ENCODE results near the gene PFDN4.

Gene PFDN4

DNA sequence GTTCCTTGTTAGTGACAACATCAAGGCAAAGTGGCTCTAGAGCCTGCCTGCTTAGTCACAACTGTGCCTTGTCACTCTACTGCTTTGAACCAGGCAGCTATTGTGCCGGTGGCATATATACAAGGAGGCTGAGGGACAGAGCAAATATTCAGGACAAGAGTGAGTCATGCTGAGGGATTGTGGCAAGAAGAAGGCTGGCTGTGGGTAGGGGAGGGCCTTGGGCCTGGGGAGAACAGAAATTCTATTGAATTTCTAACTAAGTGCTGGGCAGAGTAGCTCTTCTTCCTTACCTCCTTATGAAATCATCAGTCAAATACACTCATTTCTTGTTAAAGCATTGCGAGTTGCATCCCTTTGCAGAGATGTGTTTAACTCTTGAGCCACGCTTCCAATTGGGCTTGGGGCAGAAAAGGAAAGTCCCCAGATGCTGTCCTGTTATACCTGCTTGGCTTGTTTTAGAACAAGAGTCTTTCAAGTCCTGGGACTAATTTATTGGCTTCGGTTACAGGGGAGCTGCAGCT is 59.7 kb downstream of the PFDN4 start:
- DNase-seq (ENCODE audit: low read depth in 2 of 2), result no peak

DNA sequence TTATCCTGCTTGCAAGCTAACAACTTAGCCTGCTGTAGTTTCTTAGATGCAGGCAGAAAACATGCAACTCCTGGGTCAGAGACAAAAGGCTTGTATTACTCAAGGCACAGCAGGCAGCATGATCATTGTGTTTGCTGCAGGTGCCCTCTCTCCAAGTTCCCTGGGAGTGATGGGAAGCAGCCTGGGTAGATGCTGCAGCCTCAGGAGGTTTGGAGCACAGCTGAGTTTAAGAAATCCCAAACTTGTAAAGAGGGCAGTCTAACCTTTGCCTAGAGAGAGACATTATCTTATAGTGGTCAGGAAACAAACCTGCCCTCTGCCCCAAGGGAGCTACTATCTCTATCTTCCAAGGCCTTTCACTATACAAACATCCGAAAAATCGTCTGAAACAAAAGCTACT is 61.1 kb downstream of the PFDN4 start:
- no peak for DNase-seq (ENCODE audit: low read depth in 2 of 2)

All from stimulated activated CD4-positive, alpha-beta T cell treated with anti-CD3 and anti-CD28 coated beads, Interleukin-1b, Interleukin-23, amount 100 ng/mL, for 4 hours (primary cell).